ENCODE results near the gene EIF2S1. TPM values are rescaled to one million over a fixed set of nuclear protein-coding genes. Genes with fewer than 3 reads are reported as not detected.
"Not testable (repeated sequence)": the region's sequence is repeated elsewhere in the genome, so short reads cannot be mapped to it uniquely, and the experiment has no call there.

Gene EIF2S1
- total RNA-seq, 1 donor from 2014 or later: 108 TPM

GRCh38 chr14:67372833-67373232, 12.7 kb downstream of the EIF2S1 start:
- no peak for DNase-seq

DNA sequence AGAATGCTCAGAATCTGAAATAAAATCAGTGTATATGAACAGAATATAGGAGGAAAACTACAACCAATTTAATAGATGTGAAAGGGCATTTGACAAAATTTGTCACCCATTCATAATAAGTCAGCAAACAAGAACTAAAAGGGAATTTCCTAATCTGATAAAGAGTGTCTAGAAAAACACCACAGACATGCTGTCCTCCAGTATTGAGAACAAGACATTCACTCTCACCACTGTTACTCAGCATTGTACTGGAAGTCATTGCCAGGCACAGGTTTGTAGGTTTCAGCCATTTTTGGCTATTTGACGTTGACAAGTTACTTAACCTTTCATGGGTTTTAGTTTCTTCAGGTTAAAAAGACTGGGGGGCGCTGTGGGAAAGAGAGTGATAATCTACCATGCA, 13.2 kb downstream of the EIF2S1 start:
- DNase-seq: no peak

DNA sequence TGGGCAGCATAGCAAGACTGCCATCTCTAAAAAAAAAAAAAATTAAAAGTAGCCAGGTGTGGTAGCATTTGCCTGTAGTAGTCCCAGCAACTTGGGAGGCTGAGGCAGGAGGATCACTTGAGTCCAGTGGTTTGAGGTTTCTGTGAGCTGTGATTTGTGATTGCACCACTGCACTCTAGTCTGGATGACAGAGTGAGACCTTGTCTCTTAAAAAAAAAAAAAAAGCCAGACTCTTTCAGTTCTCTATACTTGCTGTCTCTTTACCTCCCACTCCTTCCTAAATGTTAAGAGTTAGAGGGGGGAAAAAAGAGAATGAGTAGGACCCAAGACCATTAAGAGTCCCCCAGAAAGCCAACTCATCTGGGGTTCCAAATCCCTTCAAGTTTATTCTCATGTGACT, 17.8 kb downstream of the EIF2S1 start:
- no peak for DNase-seq

GRCh38 chr14:67385120-67385519, 25.0 kb downstream of the EIF2S1 start:
- DNase-seq: no peak

- DNase-seq: no peak
Observed at GRCh38 chr14:67385618-67386017, 25.5 kb downstream of the EIF2S1 start.

DNA sequence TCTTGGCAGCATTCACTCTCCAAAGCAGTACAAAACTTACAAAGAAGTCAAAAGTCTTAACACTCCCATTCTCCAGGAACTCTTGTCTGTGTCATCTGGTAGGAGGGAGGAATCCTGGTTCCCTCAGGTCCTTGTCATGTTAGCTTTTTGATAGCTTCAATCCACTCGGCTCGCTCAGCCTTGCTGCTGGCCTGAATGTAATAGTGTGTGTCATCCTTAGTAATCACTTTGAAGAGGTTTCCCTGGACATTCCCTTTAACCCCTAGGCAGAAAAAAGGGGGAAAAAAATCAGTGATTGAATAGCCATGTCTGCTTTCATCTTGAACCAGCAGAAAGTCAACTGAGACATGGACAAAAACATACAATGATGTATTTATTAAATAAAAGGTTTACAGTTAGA, 27.1 kb downstream of the EIF2S1 start:
- no peak for DNase-seq

GRCh38 chr14:67389275-67389674, 29.1 kb downstream of the EIF2S1 start:
- no peak for DNase-seq

- no peak for DNase-seq
Observed at GRCh38 chr14:67389811-67390534, 29.8 kb downstream of the EIF2S1 start.

- DNase-seq: no peak
Observed at GRCh38 chr14:67391268-67391667, 31.1 kb downstream of the EIF2S1 start.

GRCh38 chr14:67392123-67392522, 32.0 kb downstream of the EIF2S1 start:
- no peak for DNase-seq

- no peak for DNase-seq
Observed at GRCh38 chr14:67392800-67393199, 32.7 kb downstream of the EIF2S1 start.

GRCh38 chr14:67393689-67394088, 33.6 kb downstream of the EIF2S1 start:
- no peak for DNase-seq

- DNase-seq: no peak
Observed at GRCh38 chr14:67395086-67395875, 35.2 kb downstream of the EIF2S1 start.

DNA sequence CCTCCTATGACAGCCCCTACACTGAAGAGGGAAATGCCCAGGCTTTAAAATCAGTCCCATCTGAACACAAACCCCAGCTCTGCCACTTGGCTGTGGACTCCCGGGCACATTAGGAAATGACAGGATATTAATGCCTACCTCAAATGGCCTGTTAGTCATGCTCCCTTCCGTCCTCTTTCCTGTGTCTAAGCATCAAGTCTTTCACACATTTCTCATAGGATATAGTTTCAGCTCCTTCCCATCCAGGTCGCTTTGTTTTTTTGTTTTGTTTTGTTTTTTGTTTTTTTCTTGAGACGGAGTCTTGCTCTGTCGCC, 35.7 kb downstream of the EIF2S1 start:
- DNase-seq: no peak

GRCh38 chr14:67396381-67396970, 36.3 kb downstream of the EIF2S1 start:
- no peak for DNase-seq

DNA sequence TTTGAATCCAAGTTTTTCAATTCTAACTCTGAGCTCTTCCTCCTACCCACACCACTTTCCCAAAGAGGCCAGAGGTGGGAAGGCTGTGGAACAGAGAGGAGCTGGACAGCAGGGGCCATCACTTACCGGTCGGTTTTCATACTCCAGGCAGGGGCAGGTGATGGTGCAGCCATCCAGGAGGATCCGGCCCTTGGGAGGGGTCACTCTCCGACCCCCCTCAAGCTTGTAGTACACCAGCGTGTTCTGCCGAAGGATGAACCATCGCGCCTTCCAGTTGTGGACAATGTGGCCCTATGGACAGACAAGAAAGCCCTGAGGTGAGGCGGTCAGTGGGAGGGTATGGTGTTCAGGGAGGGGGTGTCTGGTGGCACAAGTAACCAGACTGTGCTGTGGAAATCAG, 37.4 kb downstream of the EIF2S1 start:
- DNase-seq: no peak

DNA sequence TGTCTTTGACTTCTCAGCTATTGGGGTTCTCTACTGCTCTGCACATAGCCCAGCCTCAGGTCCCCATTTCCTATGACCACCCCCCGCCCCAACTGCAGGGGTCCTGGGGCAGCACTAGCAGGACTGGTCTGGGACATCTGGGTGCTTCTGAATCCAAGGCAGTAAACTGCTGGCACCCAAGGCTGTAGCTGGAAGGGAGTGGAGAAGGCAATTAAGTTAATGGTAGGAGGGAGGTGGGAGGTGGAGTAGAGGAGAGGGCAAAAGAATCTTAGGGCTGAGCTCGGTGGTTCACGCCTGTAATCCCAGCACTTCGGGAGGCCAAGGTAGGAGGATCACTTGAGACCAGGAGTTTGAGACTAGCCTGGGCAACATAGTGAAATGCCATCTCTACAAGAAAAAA, 40.3 kb downstream of the EIF2S1 start:
- no peak for DNase-seq

- no peak for DNase-seq
Observed at GRCh38 chr14:67405771-67406170, 45.6 kb downstream of the EIF2S1 start.

DNA sequence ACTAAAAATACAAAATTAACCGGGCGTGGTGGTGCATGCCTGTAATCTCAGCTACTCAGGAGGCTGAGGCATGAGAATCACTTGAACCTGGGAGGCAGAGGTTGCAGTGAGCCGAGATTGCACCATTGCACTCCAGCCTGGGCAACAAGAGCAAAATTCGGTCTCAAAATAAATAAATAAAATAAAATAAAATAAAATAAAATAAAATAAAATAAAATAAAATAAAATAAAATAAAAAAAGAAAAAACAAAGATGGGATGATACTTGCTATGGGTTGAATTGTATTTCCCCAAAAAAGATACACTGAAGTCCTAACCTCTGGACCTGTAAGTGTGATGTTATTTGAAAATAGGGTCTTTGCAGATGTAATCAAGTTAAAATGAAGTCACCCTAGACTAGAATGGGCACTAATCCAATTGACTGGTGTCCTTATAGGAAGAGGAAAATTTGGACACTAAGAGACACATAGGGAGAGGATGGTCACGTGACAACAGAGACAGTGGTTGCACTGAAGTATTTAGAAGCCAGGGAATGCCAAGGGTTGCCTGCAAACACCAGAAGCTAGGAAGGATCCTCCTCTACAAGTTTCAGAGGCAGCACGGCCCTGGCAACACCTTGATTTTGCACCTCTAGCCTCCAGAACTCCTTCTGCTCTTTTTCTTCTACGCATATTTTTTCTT, 48.1 kb downstream of the EIF2S1 start:
- DNase-seq: not testable (repeated sequence)

- DNase-seq: no peak
Observed at GRCh38 chr14:67409461-67409860, 49.3 kb downstream of the EIF2S1 start.

DNA sequence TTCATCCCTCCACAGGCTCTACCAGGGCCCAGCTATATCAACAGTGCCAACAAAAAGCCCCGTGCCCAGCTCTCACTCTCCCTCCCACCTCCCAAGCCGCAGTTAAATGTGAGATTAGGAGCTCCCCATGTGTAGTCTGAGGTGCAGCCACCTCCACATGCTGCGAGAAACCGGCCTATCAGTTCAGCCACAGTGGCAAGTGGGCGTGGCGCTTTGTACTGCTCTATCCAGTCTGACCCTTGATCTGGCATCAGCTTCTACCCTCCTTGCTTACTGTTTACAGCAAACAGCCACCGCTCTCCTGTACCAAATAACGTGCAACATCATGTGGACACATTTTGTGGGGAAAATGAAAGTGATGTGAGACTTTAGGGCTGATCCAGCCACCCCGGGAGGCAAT, 50.2 kb downstream of the EIF2S1 start:
- no peak for DNase-seq

GRCh38 chr14:67411370-67411769, 51.2 kb downstream of the EIF2S1 start:
- no peak for DNase-seq

- no peak for DNase-seq
Observed at GRCh38 chr14:67411820-67412421, 51.8 kb downstream of the EIF2S1 start, which contains the start of gene PLEK2. Gene PLEK2 (minus strand): TSS chr14:67412165. CDS start chr14:67412059, 106 bp downstream.
